ENCODE measurements around the gene MACF1.
A peak's percentile ranks its signal among the peaks of the same experiment; 100 is the strongest.

The MACF1 gene

GRCh38 chr1:39178541-39179431, 25.7 kb upstream of the MACF1 start:
- H3K4me3 ChIP-seq (ENCODE audit: low read depth, low read length) = no peak overlapping the region
- TF ChIP-seq CTCF (IDR thresholded peaks at IDR 0.05; ENCODE audit: low read depth, low read length, missing control alignments) = no peak
- in situ Hi-C loops (cut with HindIII; ENCODE audit: low sequenced_read_pairs) = no loop called here
- no peak for DNase-seq (ENCODE audit: low read depth)

GRCh38 chr1:39181311-39181710, 23.2 kb upstream of the MACF1 start:
- H3K4me3 ChIP-seq (ENCODE audit: low read depth, low read length) = no peak overlapping the region
- no peak for TF ChIP-seq CTCF (IDR thresholded peaks at IDR 0.05; ENCODE audit: low read depth, low read length, missing control alignments)
- DNase-seq (ENCODE audit: low read depth) = no peak
- in situ Hi-C loops (cut with HindIII; ENCODE audit: low sequenced_read_pairs) = no loop called here

DNA sequence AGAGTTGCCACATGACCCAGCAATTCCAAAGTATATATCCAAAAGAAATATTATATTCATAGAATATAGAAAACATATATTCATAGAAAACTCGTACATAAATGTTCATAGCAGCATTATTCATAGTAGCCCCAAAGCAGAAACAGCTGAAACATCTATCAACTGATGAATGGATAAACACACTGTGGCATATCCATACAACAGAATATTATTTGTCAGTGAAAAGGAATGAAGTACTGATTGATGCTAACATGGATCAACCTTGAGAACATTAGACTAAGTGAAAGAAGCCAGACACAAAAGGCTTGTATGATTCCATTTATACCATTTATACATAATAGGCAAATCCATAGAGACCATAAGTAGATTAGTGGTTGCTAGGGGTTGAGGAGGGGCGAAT, 21.7 kb upstream of the MACF1 start:
- H3K4me3 ChIP-seq (ENCODE audit: low read depth, low read length) = no peak overlapping the region
- TF ChIP-seq CTCF (IDR thresholded peaks at IDR 0.05; ENCODE audit: low read depth, low read length, missing control alignments) = no peak
- in situ Hi-C loops (cut with HindIII; ENCODE audit: low sequenced_read_pairs) = no loop called here
- no peak for DNase-seq (ENCODE audit: low read depth)

DNA sequence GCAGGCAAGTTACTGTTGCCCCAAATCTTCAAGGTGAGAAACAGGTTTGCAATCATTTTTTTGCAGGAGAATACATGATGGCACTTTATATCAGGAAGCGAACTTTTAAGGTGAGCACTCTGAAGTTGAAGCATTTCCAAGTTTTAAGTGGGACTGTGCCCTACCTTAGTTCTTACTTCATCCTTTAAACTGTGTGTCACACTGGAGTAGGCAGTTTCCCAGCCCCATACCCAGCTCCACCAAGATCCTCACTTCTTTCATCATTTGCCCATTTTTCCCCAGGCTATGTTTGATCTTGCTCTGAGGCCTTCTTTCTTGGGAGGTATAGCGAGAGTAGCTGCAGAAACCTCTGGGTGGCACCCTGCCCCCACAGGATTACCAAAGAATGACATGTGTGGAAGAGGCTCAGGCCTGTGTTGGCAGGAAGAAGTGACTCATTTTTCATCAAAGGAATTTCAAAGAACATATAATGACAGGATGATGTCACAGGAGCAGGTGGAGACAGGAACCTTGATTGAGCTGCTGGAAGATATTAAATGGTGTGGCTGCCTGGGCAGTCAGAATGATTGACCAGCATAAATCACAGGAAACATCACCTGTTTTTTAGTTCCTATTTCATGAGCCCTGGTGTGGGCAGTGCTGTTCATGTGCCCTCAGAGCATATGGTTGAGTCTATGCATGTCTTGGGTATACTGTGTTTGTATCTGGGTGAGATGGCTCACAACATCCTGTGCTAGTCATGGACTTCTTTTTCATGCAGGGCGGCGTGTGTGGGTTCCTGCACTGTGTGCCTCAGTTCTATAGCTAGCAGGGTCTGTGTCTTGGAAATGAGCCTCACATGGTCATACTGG, 20.8 kb upstream of the MACF1 start:
- H3K4me3 ChIP-seq (ENCODE audit: low read depth, low read length) = no peak overlapping the region
- no peak for DNase-seq (ENCODE audit: low read depth)
- in situ Hi-C loops (cut with HindIII; ENCODE audit: low sequenced_read_pairs) = no loop called here
- TF ChIP-seq CTCF (IDR thresholded peaks at IDR 0.05; ENCODE audit: low read depth, low read length, missing control alignments) = peak; percentile 43

DNA sequence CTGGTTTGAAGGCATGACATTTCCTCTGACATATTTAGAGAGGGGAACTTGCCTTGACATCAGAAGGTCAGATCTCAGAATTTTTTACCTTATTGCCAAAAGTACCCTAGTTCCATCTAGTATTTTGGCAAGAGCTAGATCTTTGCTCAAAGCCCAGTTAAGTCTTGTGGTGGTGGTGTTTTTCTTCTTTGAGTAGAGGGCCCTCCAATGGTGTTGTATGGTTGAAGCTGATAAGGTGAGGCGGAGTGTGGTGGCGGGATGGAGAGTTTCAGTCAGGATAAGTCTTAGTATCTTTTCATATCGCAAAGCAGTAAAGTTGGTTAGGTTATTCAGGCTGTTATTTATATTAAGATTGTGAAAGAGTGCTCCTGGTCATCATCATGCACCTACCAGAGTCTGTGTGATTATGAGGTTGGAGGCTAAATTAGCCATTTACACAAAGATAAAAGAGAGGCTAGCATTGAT, 20.1 kb upstream of the MACF1 start:
- in situ Hi-C loops (cut with HindIII; ENCODE audit: low sequenced_read_pairs) = no loop called here
- DNase-seq (ENCODE audit: low read depth) = no peak
- H3K4me3 ChIP-seq (ENCODE audit: low read depth, low read length) = no peak overlapping the region
- TF ChIP-seq CTCF (IDR thresholded peaks at IDR 0.05; ENCODE audit: low read depth, low read length, missing control alignments) = no peak

DNA sequence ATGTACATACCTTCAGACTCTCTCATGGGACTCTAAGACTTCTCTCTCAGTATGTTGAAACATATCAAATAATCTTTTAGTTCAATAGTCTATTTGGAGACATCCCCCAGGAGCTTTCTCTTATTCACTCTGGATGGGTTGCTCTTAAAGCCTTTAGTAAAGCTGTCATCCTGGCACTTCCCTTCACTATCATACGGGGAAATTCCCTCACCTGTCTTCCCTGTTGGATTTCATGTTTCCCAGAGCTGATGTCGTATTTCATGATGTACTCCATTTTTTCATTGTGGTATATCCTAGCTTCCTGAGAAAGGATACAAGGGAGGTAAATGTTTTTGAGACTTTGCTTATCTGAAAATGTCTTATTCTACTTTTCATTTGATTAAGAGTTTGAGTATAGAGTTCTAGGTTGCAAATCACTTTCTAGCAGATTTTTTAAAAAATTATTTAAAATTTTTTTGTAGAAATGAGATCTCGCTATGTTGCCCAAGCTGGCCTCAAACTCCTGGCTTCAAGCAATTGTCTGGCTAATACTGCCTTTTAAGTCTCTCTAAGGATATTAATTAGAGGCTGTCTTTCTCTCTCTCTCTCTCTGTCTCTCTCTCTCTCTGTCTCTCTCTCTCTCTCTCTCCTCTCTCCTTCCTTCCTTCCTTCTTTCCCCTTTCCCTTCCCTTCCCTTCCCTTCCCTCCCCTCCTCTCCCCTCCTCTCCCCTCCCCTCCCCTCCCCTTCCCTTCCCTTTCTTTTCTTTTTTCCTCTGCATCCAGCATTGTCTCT, 17.0 kb upstream of the MACF1 start:
- DNase-seq (ENCODE audit: low read depth) = no peak
- in situ Hi-C loops (cut with HindIII; ENCODE audit: low sequenced_read_pairs) = no loop called here
- TF ChIP-seq CTCF (IDR thresholded peaks at IDR 0.05; ENCODE audit: low read depth, low read length, missing control alignments) = no peak
- H3K4me3 ChIP-seq (ENCODE audit: low read depth, low read length) = no peak overlapping the region
